SK-N-SH (cell line): ENCODE results near the gene NECAB2. TPM values are rescaled to one million over a fixed set of nuclear protein-coding genes. Genes with fewer than 3 reads are reported as not detected.

ENCODE experiments used
- CTCF ChIA-PET: fragments of 300-600, 350-600 bp; formaldehyde crosslinking; extraction: SDS; loops from one replicate; lab custom pipeline; 2021; lab: Yijun Ruan, JAX
- POLR2A ChIA-PET: fragments of 350-600 bp; sonication (Branson Sonifier 250); formaldehyde crosslinking; extraction: SDS; loops from one replicate; lab custom pipeline; 2020; ENCODE audit warnings: antibody characterized with exemption, inconsistent platforms; lab: Yijun Ruan, JAX
- DNase-seq: peaks from one replicate; pipeline ENCODE4 v3.0.0; 2012
- H2AFZ ChIP-seq: fragments of 200-600 bp; sonication (generic); 2 replicates; pipeline ENCODE4 v1.8.1; 2016; ENCODE audit warnings: antibody characterized with exemption, mild to moderate bottlenecking, low read depth
- H3F3A ChIP-seq: fragments of 200-600 bp; sonication (generic); replicated peaks from 2 replicates; pipeline ENCODE3; 2016; ENCODE audit warnings: antibody characterized with exemption, mild to moderate bottlenecking; ENCODE audit not compliant: insufficient read depth
- H3K27ac ChIP-seq, 2 experiments: fragments of 200-500 bp in 1 of 2; fragments of 200-600 bp in 1 of 2; sonication (Bioruptor generic) in 1 of 2; sonication (generic), shearing (Covaris generic) in 1 of 2; 2 replicates each; pipeline versions ENCODE4 v1.5.1 to v1.6.1; 2014 to 2016; ENCODE audit warnings: low read depth in 2 of 2, inconsistent platforms in 1 of 2, low read length in 1 of 2, mild to moderate bottlenecking in 1 of 2, mixed read lengths in 1 of 2
- H3K27me3 ChIP-seq: fragments of 200-600 bp; sonication (generic), shearing (Covaris generic); 2 replicates; pipeline ENCODE4 v1.6.1; 2016; ENCODE audit warnings: mixed run types; ENCODE audit not compliant: insufficient read depth
- H3K36me3 ChIP-seq, 2 experiments: fragments of 200-500 bp in 1 of 2; fragments of 200-600 bp in 1 of 2; sonication (Bioruptor generic) in 1 of 2; sonication (generic) in 1 of 2; replicated peaks in 1 of 2; 2 replicates each; pipeline versions ENCODE3 to v1.5.1; 2014 to 2016; ENCODE audit warnings: low read length in 1 of 2, mild to moderate bottlenecking in 1 of 2; ENCODE audit not compliant: insufficient read depth in 2 of 2, control insufficient read depth in 1 of 2
- H3K4me1 ChIP-seq, 2 experiments: fragments of 200-500 bp in 1 of 2; fragments of 200-600 bp in 1 of 2; sonication (Bioruptor generic) in 1 of 2; sonication (generic), shearing (Covaris generic) in 1 of 2; 2 replicates each; pipeline versions ENCODE4 v1.5.1 to v1.6.1; 2014 to 2016; ENCODE audit warnings: low read depth in 1 of 2, low read length in 1 of 2, mixed run types in 1 of 2; ENCODE audit not compliant: insufficient read depth in 2 of 2, control insufficient read depth in 1 of 2
- H3K4me2 ChIP-seq: fragments of 200-600 bp; sonication (generic), shearing (Covaris generic); 2 replicates; pipeline ENCODE4 v1.6.1; 2017; ENCODE audit warnings: mixed run types
- H3K4me3 ChIP-seq, 2 experiments: fragments of 200-500 bp in 1 of 2; fragments of 200-600 bp in 1 of 2; sonication (Bioruptor generic) in 1 of 2; sonication (generic), shearing (Covaris generic) in 1 of 2; 2 replicates each; pipeline versions ENCODE4 v1.5.1 to v1.8.1; 2014 to 2016; ENCODE audit warnings: low read depth in 2 of 2, inconsistent platforms in 1 of 2, low read length in 1 of 2, mild to moderate bottlenecking in 1 of 2, mixed read lengths in 1 of 2, moderate library complexity in 1 of 2
- H3K79me2 ChIP-seq: fragments of 200-600 bp; sonication (generic); 2 replicates; pipeline ENCODE4 v1.8.1; 2017; ENCODE audit warnings: mild to moderate bottlenecking; ENCODE audit not compliant: insufficient read depth
- H3K9ac ChIP-seq: fragments of 200-600 bp; sonication (generic); 2 replicates; pipeline ENCODE4 v1.6.1; 2017; ENCODE audit warnings: mixed run types
- H3K9me2 ChIP-seq: fragments of 200-600 bp; sonication (generic); 2 replicates; pipeline ENCODE4 v1.6.1; 2017; ENCODE audit warnings: mixed run types
- H3K9me3 ChIP-seq: fragments of 200-600 bp; sonication (generic); 2 replicates; pipeline ENCODE4 v1.6.1; 2017; ENCODE audit warnings: mixed run types, mild to moderate bottlenecking, moderate library complexity
- H4K20me1 ChIP-seq: fragments of 200-600 bp; sonication (generic); 2 replicates; pipeline ENCODE4 v1.6.1; 2017; ENCODE audit warnings: mild to moderate bottlenecking, mixed run types; ENCODE audit not compliant: insufficient read depth
- ELF1 ChIP-seq: IDR thresholded peaks from 2 replicates; pipeline ENCODE4 v1.4.0; 2012
- EZH2phosphoT487 ChIP-seq: fragments of 200-600 bp; sonication (generic); IDR thresholded peaks from 2 replicates; pipeline ENCODE4 v1.6.1; 2017; ENCODE audit warnings: low read depth, mixed run types, mild to moderate bottlenecking, antibody characterized with exemption, moderate library complexity, borderline replicate concordance
- FOSL2 ChIP-seq: IDR thresholded peaks from 2 replicates; pipeline ENCODE4 v1.4.0; 2012; ENCODE audit warnings: low read depth, mild to moderate bottlenecking, moderate library complexity, borderline replicate concordance
- JUND ChIP-seq: IDR thresholded peaks from 2 replicates; pipeline ENCODE4 v1.4.0; 2012
- NRF1 ChIP-seq: IDR thresholded peaks from 2 replicates; pipeline ENCODE4 v1.6.1; 2012; ENCODE audit warnings: low read depth, mild to moderate bottlenecking, low read length
- POLR2AphosphoS5 ChIP-seq: IDR thresholded peaks from 2 replicates; pipeline ENCODE4 v1.6.1; 2012; ENCODE audit warnings: low read depth, low read length
- SIN3A ChIP-seq: IDR thresholded peaks from 2 replicates; pipeline ENCODE4 v1.6.1; 2012; ENCODE audit warnings: low read depth, mild to moderate bottlenecking, low read length, moderate library complexity, borderline replicate concordance
- TAF1 ChIP-seq: IDR thresholded peaks from 2 replicates; pipeline ENCODE4 v1.6.1; 2012; ENCODE audit warnings: low read depth, mild to moderate bottlenecking, low read length, moderate library complexity, borderline replicate concordance
- TCF12 ChIP-seq: IDR thresholded peaks from 2 replicates; pipeline ENCODE4 v1.4.0; 2012
- TEAD4 ChIP-seq: IDR thresholded peaks from 2 replicates; pipeline ENCODE4 v1.4.0; 2012; ENCODE audit warnings: mild to moderate bottlenecking, borderline replicate concordance; ENCODE audit not compliant: insufficient read depth
- WGBS: methylation state at CpG from one replicate; pipeline ENCODE4 v1.1.6; 2017; ENCODE audit warnings: low lambda C conversion rate; 5-methylcytosine and 5-hydroxymethylcytosine counted together
- polyA plus RNA-seq, 3 experiments: library from polyadenylated mRNA; depleted of rRNA; stranded (reverse); fragments of >200 nt; gene quantifications; 2 replicates each; pipeline ENCODE4 v1.2.3, GENCODE V29; 2012
- small RNA-seq, 7 experiments: library from RNA; depleted of rRNA; stranded (forward); fragments of <200 nt; gene quantifications; one replicate each; pipeline ENCODE3, GENCODE V24; 2012
- TF ChIP-seq, protein P1 (sequence below): IDR thresholded peaks from 2 replicates; pipeline ENCODE4 v1.4.0; 2012; ENCODE audit warnings: low read depth
- TF ChIP-seq, protein P2 (sequence below): IDR thresholded peaks from 2 replicates; pipeline ENCODE4; 2012
- TF ChIP-seq, protein P3 (sequence below): IDR thresholded peaks from 2 replicates; pipeline ENCODE4 v1.4.0; 2012; ENCODE audit warnings: low read depth, borderline replicate concordance

NECAB2 gene
- polyA plus RNA-seq, 1 of the 3 experiments (the other 2 are of a cell fraction), result 0.58 TPM

DNA sequence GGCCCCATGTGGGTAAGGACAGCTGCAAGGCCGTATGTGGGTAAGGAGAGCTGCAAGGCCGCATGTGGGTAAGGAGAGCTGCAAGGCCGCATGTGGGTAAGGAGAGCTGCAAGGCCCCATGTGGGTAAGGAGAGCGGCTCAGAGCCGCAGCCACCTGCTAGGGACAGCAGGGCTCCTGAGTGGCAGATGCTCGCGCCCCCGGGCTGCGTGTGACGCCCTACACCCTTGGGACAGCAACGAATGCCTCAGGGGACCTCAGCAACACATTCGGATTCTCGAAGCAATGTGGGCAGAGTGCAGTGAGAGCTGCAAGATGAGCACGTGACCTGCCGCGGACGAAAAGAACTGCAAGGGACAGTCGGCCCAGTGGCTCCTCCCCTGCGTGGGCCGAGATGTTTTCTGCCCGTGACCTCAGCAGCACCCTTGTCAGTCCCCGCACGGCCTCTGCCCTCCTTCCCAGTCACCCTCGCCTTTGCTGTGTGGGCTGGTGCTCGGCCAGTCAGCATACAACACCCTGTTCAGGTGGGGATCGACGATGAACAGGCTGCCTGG is 84.1 kb downstream of the NECAB2 start:
- Histone ChIP-seq H3K9me3 (no peaks in the 10 kb centered on the region), H3K9me2 (no peaks in the 10 kb centered on the region), H3K4me1 (peaks cover 0 to 10% of the 10 kb centered on the region in 2 experiments; a peak in 1 of 4 replicates), H3K27me3 (no peaks in the 10 kb centered on the region), H3F3A (no peaks in the 10 kb centered on the region), H3K9ac (no peak overlapping the region)
- POLR2A ChIA-PET, result no interaction called here
- no peak for DNase-seq
- TF ChIP-seq, protein P1, sequence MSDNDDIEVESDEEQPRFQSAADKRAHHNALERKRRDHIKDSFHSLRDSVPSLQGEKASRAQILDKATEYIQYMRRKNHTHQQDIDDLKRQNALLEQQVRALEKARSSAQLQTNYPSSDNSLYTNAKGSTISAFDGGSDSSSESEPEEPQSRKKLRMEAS, result no peak
- no peak for TF ChIP-seq SIN3A
- TF ChIP-seq EZH2phosphoT487, result no peak
- no peak for TF ChIP-seq FOSL2
- TF ChIP-seq, protein P2, sequence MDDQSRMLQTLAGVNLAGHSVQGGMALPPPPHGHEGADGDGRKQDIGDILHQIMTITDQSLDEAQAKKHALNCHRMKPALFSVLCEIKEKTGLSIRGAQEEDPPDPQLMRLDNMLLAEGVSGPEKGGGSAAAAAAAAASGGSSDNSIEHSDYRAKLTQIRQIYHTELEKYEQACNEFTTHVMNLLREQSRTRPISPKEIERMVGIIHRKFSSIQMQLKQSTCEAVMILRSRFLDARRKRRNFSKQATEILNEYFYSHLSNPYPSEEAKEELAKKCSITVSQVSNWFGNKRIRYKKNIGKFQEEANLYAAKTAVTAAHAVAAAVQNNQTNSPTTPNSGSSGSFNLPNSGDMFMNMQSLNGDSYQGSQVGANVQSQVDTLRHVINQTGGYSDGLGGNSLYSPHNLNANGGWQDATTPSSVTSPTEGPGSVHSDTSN, result no peak
- no peak for TF ChIP-seq POLR2AphosphoS5
- no peak for TF ChIP-seq JUND
- TF ChIP-seq NRF1, result no peak
- TF ChIP-seq TEAD4, result no peak
- TF ChIP-seq, protein P3, sequence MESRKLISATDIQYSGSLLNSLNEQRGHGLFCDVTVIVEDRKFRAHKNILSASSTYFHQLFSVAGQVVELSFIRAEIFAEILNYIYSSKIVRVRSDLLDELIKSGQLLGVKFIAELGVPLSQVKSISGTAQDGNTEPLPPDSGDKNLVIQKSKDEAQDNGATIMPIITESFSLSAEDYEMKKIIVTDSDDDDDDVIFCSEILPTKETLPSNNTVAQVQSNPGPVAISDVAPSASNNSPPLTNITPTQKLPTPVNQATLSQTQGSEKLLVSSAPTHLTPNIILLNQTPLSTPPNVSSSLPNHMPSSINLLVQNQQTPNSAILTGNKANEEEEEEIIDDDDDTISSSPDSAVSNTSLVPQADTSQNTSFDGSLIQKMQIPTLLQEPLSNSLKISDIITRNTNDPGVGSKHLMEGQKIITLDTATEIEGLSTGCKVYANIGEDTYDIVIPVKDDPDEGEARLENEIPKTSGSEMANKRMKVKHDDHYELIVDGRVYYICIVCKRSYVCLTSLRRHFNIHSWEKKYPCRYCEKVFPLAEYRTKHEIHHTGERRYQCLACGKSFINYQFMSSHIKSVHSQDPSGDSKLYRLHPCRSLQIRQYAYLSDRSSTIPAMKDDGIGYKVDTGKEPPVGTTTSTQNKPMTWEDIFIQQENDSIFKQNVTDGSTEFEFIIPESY, result no peak
- TF ChIP-seq TCF12, result no peak
- no peak for TF ChIP-seq ELF1
- TF ChIP-seq TAF1, result no peak
- TF ChIP-seq, all 33 proteins: peak for 0
- no peaks in the 10 kb centered on the region for H3K79me2 ChIP-seq
- no peak overlapping the region for H2AFZ ChIP-seq
- 96% methylated on average over 18 of the region's 27 CpGs for WGBS
- no peak overlapping the region for H3K27ac ChIP-seq
- H3K36me3 ChIP-seq, result peaks cover 12 to 61% of the 10 kb centered on the region in 2 experiments
- no peak overlapping the region for H3K4me2 ChIP-seq
- H4K20me1 ChIP-seq, result no peaks in the 10 kb centered on the region
- H3K4me3 ChIP-seq, result no peak overlapping the region
- CTCF ChIA-PET, result interaction anchor here (1.5 to 4.0 kb wide), 4 partner anchors 9 to 95 kb away, joined by 3 to 15 read pairs (median 4); no protein-coding TSS in a partner anchor

Small RNA genes lying within 50 kb of the gene (small RNA-seq; reads per million reads assigned to genes)
- gene RNA5SP432, result 0 to 1.3 (median 0) reads per million in 7 experiments

Other genes starting within 250 kb of the NECAB2 start
- 99.8 and 177 TPM in 2 replicates for gene HSBP1, start 160.3 kb upstream of the NECAB2 start, polyA plus RNA-seq (2012; rRNA removed)
- gene MLYCD, start 69.1 kb upstream of the NECAB2 start, polyA plus RNA-seq (2012; rRNA removed), result 2.4 and 2.7 TPM in 2 replicates
- 4.8 and 5.2 TPM in 2 replicates for gene OSGIN1, start 15.0 kb upstream of the NECAB2 start, polyA plus RNA-seq (2012; rRNA removed)
- 0.08 TPM in 1 of 2 replicates, not detected in the other for gene SLC38A8, start 74.6 kb downstream of the NECAB2 start, polyA plus RNA-seq (2012; rRNA removed)
- gene MBTPS1, start 148.7 kb downstream of the NECAB2 start, polyA plus RNA-seq (2012; rRNA removed), result 81.6 and 84.9 TPM in 2 replicates
- gene HSDL1, start 176.9 kb downstream of the NECAB2 start, polyA plus RNA-seq (2012; rRNA removed), result 14.5 and 19.3 TPM in 2 replicates
- 0.26 and 0.35 TPM in 2 replicates for gene DNAAF1, start 177.1 kb downstream of the NECAB2 start, polyA plus RNA-seq (2012; rRNA removed)
- gene TAF1C, start 218.8 kb downstream of the NECAB2 start, polyA plus RNA-seq (2012; rRNA removed), result 49.3 and 56.1 TPM in 2 replicates
- not detected in 2 replicates for gene ADAD2, start 222.9 kb downstream of the NECAB2 start, polyA plus RNA-seq (2012; rRNA removed)